GF-D8 (cell line): ENCODE measurements around the gene KRTAP5-1.

Source experiments
- DNase-seq: peaks from one replicate; lab custom pipeline; 2025; lab: John Stamatoyannopoulos, UW

KRTAP5-1 gene

GRCh38 chr11:1542267-1542666, 42.8 kb downstream of the KRTAP5-1 start:
- no peak for DNase-seq

- DNase-seq: no peak
Observed at GRCh38 chr11:1541474-1542204, 43.4 kb downstream of the KRTAP5-1 start.

- DNase-seq: no peak
Observed at GRCh38 chr11:1540074-1540473, 45.0 kb downstream of the KRTAP5-1 start.

- no peak for DNase-seq
Observed at GRCh38 chr11:1538153-1538552, 46.9 kb downstream of the KRTAP5-1 start.

- DNase-seq: no peak
Observed at GRCh38 chr11:1536065-1536843, 48.8 kb downstream of the KRTAP5-1 start.

- no peak for DNase-seq
Observed at GRCh38 chr11:1534682-1535081, 50.4 kb downstream of the KRTAP5-1 start.
